ENCODE data around the gene RPL13A.

The RPL13A gene

GRCh38 chr19:49499030-49499670 lies 11.7 kb downstream of the RPL13A start:
- DNase-seq = no peak
- no peak overlapping the region for H3K27ac ChIP-seq (ENCODE audit: low read depth, low read length)
- H3K9ac ChIP-seq (ENCODE audit: low read length) = peak overlapping the region; percentile 95
- peak overlapping the region; percentile 19 for H3K4me2 ChIP-seq (ENCODE audit: low read length)
- no peak overlapping the region for H3K4ac ChIP-seq (ENCODE audit: low read depth, low read length)
- H4K8ac ChIP-seq (ENCODE audit: low read depth, low read length) = no peak overlapping the region
- H3K79me1 ChIP-seq (ENCODE audit: low read length) = peaks cover 16% of the 10 kb centered on the region
- no peaks in the 10 kb centered on the region for H3K27me3 ChIP-seq (ENCODE audit: insufficient read depth, low read length, poor library complexity)
- peaks cover 18% of the 10 kb centered on the region for H3K36me3 ChIP-seq (ENCODE audit: control insufficient read depth, insufficient read depth, low read length)
- H2BK120ac ChIP-seq (ENCODE audit: low read depth, low read length) = no peak overlapping the region
- no peak overlapping the region for H3K4me3 ChIP-seq (ENCODE audit: low read length)
- H3K56ac ChIP-seq (ENCODE audit: low read length) = peak overlapping the region; percentile 74
- WGBS (ENCODE audit: extremely low coverage, insufficient coverage, low lambda C conversion rate) = no CpG with 5 or more reads among the region's 19 CpGs
- H4K5ac ChIP-seq (ENCODE audit: low read length) = no peak overlapping the region
- H3K4me1 ChIP-seq (ENCODE audit: control insufficient read depth, low read depth, low read length) = peaks cover 10% of the 10 kb centered on the region
- H3K18ac ChIP-seq (ENCODE audit: low read length) = no peak overlapping the region
- H2BK15ac ChIP-seq (replicated peaks; ENCODE audit: low read depth) = no peak overlapping the region
- H3K23ac ChIP-seq (ENCODE audit: low read length) = no peak overlapping the region
- H3K79me2 ChIP-seq (ENCODE audit: control insufficient read depth, insufficient read depth, low read length) = peaks cover 27% of the 10 kb centered on the region
- no peak overlapping the region for H2BK5ac ChIP-seq (ENCODE audit: low read length)
- H2AK5ac ChIP-seq (ENCODE audit: low read length) = no peak overlapping the region

- Histone ChIP-seq H3K4me1 (ENCODE audit: control insufficient read depth, low read depth, low read length) (peaks cover 2% of the 10 kb centered on the region), H4K8ac (ENCODE audit: low read depth, low read length) (no peak overlapping the region), H3K4me3 (ENCODE audit: low read length) (no peak overlapping the region), H3K4me2 (ENCODE audit: low read length) (no peak overlapping the region), H3K9ac (ENCODE audit: low read length) (no peak overlapping the region), H3K4ac (ENCODE audit: low read depth, low read length) (no peak overlapping the region), H3K79me2 (ENCODE audit: control insufficient read depth, insufficient read depth, low read length) (peaks cover 10% of the 10 kb centered on the region), H2BK120ac (ENCODE audit: low read depth, low read length) (no peak overlapping the region), H3K56ac (ENCODE audit: low read length) (no peak overlapping the region), H2BK15ac (replicated peaks; ENCODE audit: low read depth) (no peak overlapping the region), H4K5ac (ENCODE audit: low read length) (no peak overlapping the region), H3K79me1 (ENCODE audit: low read length) (peaks cover 10% of the 10 kb centered on the region), H3K27ac (ENCODE audit: low read depth, low read length) (no peak overlapping the region), H3K23ac (ENCODE audit: low read length) (no peak overlapping the region), H2BK5ac (ENCODE audit: low read length) (no peak overlapping the region), H3K36me3 (ENCODE audit: control insufficient read depth, insufficient read depth, low read length) (peaks cover 11% of the 10 kb centered on the region), H2AK5ac (ENCODE audit: low read length) (no peak overlapping the region), H3K18ac (ENCODE audit: low read length) (no peak overlapping the region), H3K27me3 (ENCODE audit: insufficient read depth, low read length, poor library complexity) (no peaks in the 10 kb centered on the region)
- WGBS (ENCODE audit: extremely low coverage, insufficient coverage, low lambda C conversion rate) = no CpG with 5 or more reads among the region's 14 CpGs
- no peak for DNase-seq
These were observed 15.6 kb downstream of the RPL13A start for GRCh38 chr19:49502866-49503581.

GRCh38 chr19:49503582-49503962 lies 16.2 kb downstream of the RPL13A start:
- H4K5ac ChIP-seq (ENCODE audit: low read length) = no peak overlapping the region
- H4K8ac ChIP-seq (ENCODE audit: low read depth, low read length) = no peak overlapping the region
- no peak overlapping the region for H2AK5ac ChIP-seq (ENCODE audit: low read length)
- H3K56ac ChIP-seq (ENCODE audit: low read length) = no peak overlapping the region
- H3K9ac ChIP-seq (ENCODE audit: low read length) = no peak overlapping the region
- no peak overlapping the region for H3K23ac ChIP-seq (ENCODE audit: low read length)
- H3K79me2 ChIP-seq (ENCODE audit: control insufficient read depth, insufficient read depth, low read length) = peaks cover 5% of the 10 kb centered on the region
- no peak overlapping the region for H3K18ac ChIP-seq (ENCODE audit: low read length)
- H3K4ac ChIP-seq (ENCODE audit: low read depth, low read length) = no peak overlapping the region
- no peak for DNase-seq
- H3K4me1 ChIP-seq (ENCODE audit: control insufficient read depth, low read depth, low read length) = no peaks in the 10 kb centered on the region
- H3K36me3 ChIP-seq (ENCODE audit: control insufficient read depth, insufficient read depth, low read length) = peaks cover 6% of the 10 kb centered on the region
- H2BK15ac ChIP-seq (replicated peaks; ENCODE audit: low read depth) = no peak overlapping the region
- no peaks in the 10 kb centered on the region for H3K27me3 ChIP-seq (ENCODE audit: insufficient read depth, low read length, poor library complexity)
- no peak overlapping the region for H3K4me2 ChIP-seq (ENCODE audit: low read length)
- H2BK5ac ChIP-seq (ENCODE audit: low read length) = no peak overlapping the region
- no CpG with 5 or more reads among the region's 9 CpGs for WGBS (ENCODE audit: extremely low coverage, insufficient coverage, low lambda C conversion rate)
- H3K4me3 ChIP-seq (ENCODE audit: low read length) = no peak overlapping the region
- no peak overlapping the region for H2BK120ac ChIP-seq (ENCODE audit: low read depth, low read length)
- peaks cover 6% of the 10 kb centered on the region for H3K79me1 ChIP-seq (ENCODE audit: low read length)
- no peak overlapping the region for H3K27ac ChIP-seq (ENCODE audit: low read depth, low read length)

GRCh38 chr19:49506575-49507105 lies 19.2 kb downstream of the RPL13A start:
- H3K79me1 ChIP-seq (ENCODE audit: low read length) = no peaks in the 10 kb centered on the region
- no peak overlapping the region for H2BK5ac ChIP-seq (ENCODE audit: low read length)
- H3K23ac ChIP-seq (ENCODE audit: low read length) = no peak overlapping the region
- no peak overlapping the region for H2BK15ac ChIP-seq (replicated peaks; ENCODE audit: low read depth)
- no peak overlapping the region for H2BK120ac ChIP-seq (ENCODE audit: low read depth, low read length)
- WGBS (ENCODE audit: extremely low coverage, insufficient coverage, low lambda C conversion rate) = no CpG with 5 or more reads among the region's 8 CpGs
- H3K4ac ChIP-seq (ENCODE audit: low read depth, low read length) = no peak overlapping the region
- H3K27me3 ChIP-seq (ENCODE audit: insufficient read depth, low read length, poor library complexity) = no peaks in the 10 kb centered on the region
- no peaks in the 10 kb centered on the region for H3K4me1 ChIP-seq (ENCODE audit: control insufficient read depth, low read depth, low read length)
- H4K8ac ChIP-seq (ENCODE audit: low read depth, low read length) = no peak overlapping the region
- H3K36me3 ChIP-seq (ENCODE audit: control insufficient read depth, insufficient read depth, low read length) = no peaks in the 10 kb centered on the region
- no peak overlapping the region for H4K5ac ChIP-seq (ENCODE audit: low read length)
- no peak overlapping the region for H2AK5ac ChIP-seq (ENCODE audit: low read length)
- DNase-seq = peak; percentile 90
- H3K56ac ChIP-seq (ENCODE audit: low read length) = peak overlapping the region; percentile 50
- no peaks in the 10 kb centered on the region for H3K79me2 ChIP-seq (ENCODE audit: control insufficient read depth, insufficient read depth, low read length)
- H3K27ac ChIP-seq (ENCODE audit: low read depth, low read length) = no peak overlapping the region
- no peak overlapping the region for H3K4me2 ChIP-seq (ENCODE audit: low read length)
- H3K18ac ChIP-seq (ENCODE audit: low read length) = no peak overlapping the region
- H3K4me3 ChIP-seq (ENCODE audit: low read length) = no peak overlapping the region
- H3K9ac ChIP-seq (ENCODE audit: low read length) = no peak overlapping the region

- Histone ChIP-seq H3K4me3 (ENCODE audit: low read length) (no peak overlapping the region), H3K36me3 (ENCODE audit: control insufficient read depth, insufficient read depth, low read length) (no peaks in the 10 kb centered on the region), H3K79me2 (ENCODE audit: control insufficient read depth, insufficient read depth, low read length) (no peaks in the 10 kb centered on the region), H3K4me2 (ENCODE audit: low read length) (no peak overlapping the region), H4K8ac (ENCODE audit: low read depth, low read length) (no peak overlapping the region), H3K27ac (ENCODE audit: low read depth, low read length) (no peak overlapping the region), H3K4me1 (ENCODE audit: control insufficient read depth, low read depth, low read length) (no peaks in the 10 kb centered on the region), H2BK5ac (ENCODE audit: low read length) (no peak overlapping the region), H3K9ac (ENCODE audit: low read length) (no peak overlapping the region), H3K18ac (ENCODE audit: low read length) (no peak overlapping the region), H3K4ac (ENCODE audit: low read depth, low read length) (no peak overlapping the region), H3K56ac (ENCODE audit: low read length) (no peak overlapping the region), H3K23ac (ENCODE audit: low read length) (no peak overlapping the region), H3K27me3 (ENCODE audit: insufficient read depth, low read length, poor library complexity) (no peaks in the 10 kb centered on the region), H2AK5ac (ENCODE audit: low read length) (no peak overlapping the region), H2BK120ac (ENCODE audit: low read depth, low read length) (no peak overlapping the region), H2BK15ac (replicated peaks; ENCODE audit: low read depth) (no peak overlapping the region), H4K5ac (ENCODE audit: low read length) (no peak overlapping the region), H3K79me1 (ENCODE audit: low read length) (no peaks in the 10 kb centered on the region)
- no peak for DNase-seq
- WGBS (ENCODE audit: extremely low coverage, insufficient coverage, low lambda C conversion rate) = no CpG with 5 or more reads among the region's 12 CpGs
These were observed 20.5 kb downstream of the RPL13A start for GRCh38 chr19:49507803-49508494.

Data from mesendoderm (in vitro differentiated cells).